GM11168 (cell line): Measurements from ENCODE around the gene KCNJ12.
"Not testable (repeated sequence)": the region's sequence is repeated elsewhere in the genome, so short reads cannot be mapped to it uniquely, and the experiment has no call there.

Experiments
- in situ Hi-C: fragments of 300-500 bp; cut with MboI; formaldehyde crosslinking; loops from one replicate; pipeline ENCODE4 v1.12.0; 2022; ENCODE audit warnings: low sequenced_read_pairs; ENCODE audit not compliant: unreplicated experiment

KCNJ12 gene

DNA sequence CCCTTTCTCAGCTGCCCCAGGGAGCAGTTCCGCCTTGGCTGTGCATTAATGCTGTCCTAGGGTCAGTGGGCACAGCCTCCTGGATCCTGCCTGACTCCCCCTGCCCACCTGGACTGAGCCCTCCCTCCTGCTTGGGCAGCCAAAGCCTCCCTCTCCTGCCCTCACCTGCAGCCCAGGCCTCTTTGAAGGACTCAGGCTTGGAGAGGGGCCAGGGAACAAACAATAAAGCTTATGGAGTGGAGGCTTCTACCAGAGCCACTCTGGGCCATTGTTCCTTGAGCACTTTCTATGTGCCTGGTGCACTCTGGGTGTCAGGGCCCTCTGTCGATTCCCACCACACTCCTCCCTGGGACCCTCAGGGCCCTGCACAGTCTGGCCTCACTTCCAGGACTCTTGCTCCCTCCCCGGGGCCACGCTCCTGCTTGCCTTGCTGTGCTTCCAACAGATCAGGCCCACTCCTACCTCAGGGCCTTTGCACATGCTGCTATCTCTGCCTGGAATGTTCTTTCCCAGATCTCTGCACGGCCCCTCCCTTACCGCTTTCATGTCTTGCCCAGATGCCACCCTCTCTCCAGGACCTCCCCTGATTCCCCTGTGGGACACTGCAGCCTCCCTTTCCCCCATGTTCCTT is 5.0 kb downstream of the KCNJ12 start:
- in situ Hi-C loops, result no loop called here

GRCh38 chr17:21382560-21383495 is 6.7 kb downstream of the KCNJ12 start:
- in situ Hi-C loops, result no loop called here

GRCh38 chr17:21385281-21385845 is 9.2 kb downstream of the KCNJ12 start:
- in situ Hi-C loops, result no loop called here

GRCh38 chr17:21387616-21388015 is 11.5 kb downstream of the KCNJ12 start:
- in situ Hi-C loops, result no loop called here

DNA sequence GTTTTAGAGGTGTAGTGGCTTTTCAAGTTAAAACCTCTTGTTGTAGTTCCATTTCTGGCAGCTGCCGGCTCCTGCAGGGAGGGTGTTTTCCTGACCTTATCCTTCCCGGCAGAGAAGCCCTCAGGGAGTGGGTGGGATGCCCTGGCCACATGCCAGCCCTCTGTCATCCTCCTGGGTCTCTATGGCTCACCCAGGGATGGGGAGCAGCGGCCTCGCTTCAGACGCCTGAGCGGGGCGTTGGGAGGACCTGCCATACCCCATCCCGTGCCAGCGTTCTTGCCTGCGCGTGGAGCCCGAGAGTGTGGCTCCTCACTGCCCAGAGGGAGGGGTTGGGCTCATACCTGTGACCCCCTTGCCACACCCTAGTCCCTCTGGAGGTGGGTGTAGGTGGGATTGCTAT is 11.9 kb downstream of the KCNJ12 start:
- in situ Hi-C loops, result no loop called here

DNA sequence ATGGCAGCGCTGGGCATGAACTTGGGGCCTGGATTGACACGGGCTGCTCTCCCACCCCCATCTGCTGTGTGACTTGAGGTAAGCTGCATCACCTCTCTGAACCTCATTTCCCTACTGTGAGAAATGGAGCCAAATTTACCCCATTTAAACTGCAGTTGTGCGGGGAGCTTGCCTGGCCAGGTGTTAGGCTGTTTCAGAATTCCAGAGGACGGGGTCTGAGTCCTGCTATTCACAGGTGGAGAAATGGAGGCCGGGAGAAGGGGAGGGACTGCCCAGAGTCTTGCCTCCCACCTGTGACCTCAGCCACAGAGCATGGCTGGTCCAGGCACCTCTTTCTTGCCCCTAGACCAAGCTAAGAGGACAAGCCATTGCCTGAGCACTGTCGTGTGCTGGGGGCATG is 12.8 kb downstream of the KCNJ12 start:
- in situ Hi-C loops, result no loop called here

DNA sequence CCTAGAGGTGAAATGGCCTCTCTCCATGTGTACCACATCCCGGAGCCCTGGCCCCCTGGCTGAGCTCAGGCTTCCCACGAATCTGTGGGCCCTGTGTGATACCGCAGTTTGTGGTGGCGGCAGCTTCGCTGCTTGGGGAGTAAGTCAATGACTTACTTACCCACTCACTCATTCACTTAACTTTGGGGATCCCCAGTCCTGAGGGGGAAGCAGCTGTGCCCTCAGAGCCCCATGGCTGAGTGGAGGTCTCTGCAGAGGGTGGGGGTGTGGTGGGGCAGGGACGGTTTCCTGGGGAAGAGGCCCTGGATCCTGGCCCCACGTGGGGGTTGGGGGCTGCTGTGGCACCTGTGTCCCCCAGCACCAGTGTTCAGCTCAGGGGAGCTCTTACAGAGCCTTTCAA is 13.2 kb downstream of the KCNJ12 start:
- in situ Hi-C loops, result no loop called here

DNA sequence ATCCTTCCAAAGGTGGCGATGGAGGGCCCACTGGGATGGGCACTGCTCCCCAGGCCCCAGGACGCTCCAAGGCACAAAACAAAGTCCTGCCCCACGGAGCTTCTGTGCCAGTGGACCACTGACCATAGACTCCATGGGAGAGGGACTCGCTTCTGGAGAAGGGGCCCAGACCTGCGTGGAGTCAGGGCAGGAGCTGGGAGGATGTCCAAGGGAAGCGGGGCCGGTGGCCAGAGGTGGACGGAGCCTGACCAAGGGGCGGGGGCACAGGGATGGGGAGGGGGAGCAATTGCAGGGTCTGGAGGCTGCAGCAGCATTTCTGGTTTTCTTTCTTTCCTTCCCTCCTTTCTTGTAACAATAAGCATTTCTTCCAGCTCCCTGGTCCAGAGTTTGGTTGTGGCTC is 14.1 kb downstream of the KCNJ12 start:
- in situ Hi-C loops, result no loop called here

DNA sequence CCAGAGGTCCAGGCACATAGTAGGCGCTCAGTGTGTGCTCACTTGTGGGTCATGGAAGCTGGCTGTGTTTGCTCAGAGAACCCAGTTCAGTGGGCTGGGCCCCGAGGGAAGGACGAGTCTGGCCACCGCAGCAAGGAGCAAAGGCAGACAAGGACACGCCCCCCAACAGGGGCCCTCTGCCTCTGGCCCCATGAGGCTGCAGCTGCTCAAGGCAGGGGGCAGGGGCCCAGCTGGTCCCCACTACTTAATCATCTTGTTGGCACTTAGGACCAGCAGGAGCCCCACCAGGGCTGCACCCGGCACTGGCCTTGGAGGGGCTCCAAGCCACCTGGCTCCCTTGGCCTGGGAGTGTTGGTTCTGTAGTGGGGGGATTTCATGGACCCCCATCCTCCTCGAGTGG is 16.1 kb downstream of the KCNJ12 start:
- in situ Hi-C loops, result no loop called here

- in situ Hi-C loops, result no loop called here
These were observed 18.1 kb downstream of the KCNJ12 start for GRCh38 chr17:21394265-21394664.

DNA sequence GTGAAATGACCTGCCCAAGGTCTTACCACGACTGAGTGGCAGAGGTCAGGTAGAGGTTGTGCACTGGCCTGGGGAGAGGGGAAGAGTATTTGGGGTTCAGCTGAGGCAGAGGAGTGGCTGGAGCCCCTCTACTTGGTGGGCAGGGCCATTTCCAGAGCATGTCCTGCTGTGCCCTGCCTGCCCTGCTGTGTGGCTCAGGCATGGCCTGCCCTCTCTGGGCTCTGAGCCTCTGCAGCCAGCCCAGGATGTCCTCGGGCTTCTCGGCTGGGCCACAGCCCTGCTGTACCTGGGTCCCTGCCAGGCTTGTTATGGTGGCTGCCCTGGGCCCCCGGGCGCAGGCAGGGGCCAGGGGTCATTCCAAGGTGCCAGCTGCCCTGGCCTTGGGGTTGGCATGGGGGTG is 19.6 kb downstream of the KCNJ12 start:
- in situ Hi-C loops, result no loop called here

DNA sequence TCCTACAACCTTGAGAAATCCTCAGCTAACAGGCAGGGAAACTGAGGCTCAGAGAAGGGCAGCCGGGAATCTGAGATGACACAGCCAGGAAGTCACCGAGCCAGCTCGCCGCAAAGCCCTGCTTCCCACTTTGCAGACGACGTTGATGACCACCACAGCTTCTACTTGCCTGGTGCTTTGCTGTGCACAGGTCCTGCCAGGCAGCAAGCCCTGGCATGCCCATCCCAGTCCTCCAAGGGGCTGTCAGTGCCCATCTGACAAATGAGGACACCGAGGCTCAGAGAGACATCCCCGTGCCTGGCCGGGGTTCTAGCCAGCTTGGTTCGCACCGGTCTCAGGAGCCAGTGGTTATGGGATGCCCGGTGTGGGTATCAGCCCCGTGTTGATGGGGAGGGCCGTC is 20.1 kb downstream of the KCNJ12 start:
- in situ Hi-C loops, result no loop called here

DNA sequence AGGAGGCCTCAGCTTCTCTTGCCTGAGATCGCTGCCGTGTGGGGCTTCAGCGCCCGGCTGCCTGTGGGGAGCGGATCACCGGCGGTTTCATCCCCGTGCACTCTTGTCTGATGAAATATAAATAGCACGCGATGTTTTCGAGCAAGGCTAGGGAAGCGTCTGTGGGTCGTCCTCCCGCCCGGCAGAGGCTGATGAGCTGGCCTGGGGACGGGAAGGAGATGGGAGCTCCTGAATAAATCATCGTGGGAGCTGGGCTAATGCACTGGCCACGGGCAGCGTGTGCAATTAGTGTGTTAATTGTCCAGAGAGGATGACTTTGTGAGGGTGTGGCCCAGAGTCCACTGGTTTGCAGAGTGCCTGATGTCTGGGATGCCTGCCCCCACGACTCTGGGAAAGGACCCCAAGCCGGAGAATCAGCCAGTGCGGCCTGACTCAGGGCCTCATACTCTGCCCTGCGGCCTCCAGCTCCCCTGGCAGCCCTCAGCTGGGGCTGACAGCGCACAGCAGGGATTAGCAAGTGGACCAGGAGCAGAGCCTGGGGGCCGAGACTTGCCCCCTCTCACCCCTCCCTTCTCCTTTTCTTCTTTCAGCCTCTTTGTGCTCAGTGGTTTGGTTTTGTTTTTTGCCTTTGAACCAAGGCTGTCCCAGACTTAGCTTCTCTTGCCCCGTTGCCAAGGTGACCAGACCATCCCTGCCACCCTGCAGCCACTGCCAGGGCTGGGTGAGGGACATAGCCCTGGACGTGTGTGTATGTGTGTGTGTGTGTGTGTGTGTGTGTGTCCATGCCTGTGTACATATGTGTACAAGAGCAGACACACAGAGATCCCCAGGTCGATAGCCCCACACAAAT is 21.4 kb downstream of the KCNJ12 start:
- in situ Hi-C loops, result no loop called here

GRCh38 chr17:21399474-21400186 is 23.5 kb downstream of the KCNJ12 start:
- in situ Hi-C loops, result no loop called here

GRCh38 chr17:21400187-21400569 is 24.0 kb downstream of the KCNJ12 start:
- in situ Hi-C loops, result not testable (repeated sequence)

DNA sequence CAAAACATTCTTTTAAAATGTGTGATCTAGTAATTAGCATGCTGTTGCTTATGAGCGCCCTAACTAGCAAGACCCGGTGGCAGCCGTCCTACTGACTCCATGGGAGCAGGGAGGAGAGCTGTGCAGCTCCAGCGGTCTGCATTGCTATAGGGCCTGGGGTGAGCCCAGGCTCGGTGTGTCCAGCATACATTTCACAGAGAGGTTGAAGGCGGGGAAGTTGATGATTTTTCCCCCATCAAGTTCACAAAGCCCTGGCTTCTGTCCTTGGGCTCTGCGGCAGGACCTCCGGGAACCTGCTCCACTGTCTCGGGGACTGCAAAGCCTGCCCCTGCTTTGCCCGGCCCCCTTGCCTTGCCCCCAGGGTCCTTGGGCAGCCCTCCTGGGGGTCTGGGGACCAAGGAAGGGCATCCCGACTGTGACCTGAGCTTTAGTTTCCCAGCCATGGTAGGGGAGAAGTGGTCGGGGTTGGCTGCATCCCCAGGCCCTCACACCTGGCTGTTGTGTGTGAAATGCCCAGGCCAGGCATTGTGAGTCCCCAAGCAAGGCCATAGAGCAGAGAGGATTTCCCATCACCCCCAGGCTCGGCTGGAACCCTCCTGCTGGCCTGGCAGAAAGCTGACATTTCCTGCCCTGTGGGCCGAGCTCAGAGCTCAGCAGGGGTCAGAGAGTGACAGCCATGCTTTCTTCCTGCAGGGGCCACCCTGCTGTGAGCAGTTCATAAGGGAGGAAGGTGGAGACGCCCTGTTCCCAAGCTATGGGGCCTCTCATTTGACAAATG is 24.8 kb downstream of the KCNJ12 start:
- in situ Hi-C loops, result no loop called here

DNA sequence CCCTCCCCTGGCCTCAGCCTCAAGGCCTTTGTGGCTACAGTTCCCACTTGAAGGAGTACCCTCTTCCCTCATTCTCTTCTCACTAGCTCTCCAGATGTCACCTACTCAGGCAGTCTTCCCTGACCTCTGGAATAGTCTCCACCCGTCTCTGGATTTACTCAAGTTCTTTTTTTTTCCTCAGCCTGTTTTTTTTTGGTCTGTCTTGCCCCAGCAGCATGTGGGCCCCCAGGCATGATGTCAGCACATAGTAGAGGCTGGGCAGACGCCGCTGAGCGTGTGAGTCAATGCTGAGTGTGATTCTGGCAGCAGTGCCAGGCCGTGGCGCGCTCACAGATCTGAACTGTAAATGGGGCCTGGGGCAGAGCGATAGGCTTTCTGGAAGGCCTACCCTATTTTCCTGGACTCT is 26.0 kb downstream of the KCNJ12 start:
- in situ Hi-C loops, result not testable (repeated sequence)

DNA sequence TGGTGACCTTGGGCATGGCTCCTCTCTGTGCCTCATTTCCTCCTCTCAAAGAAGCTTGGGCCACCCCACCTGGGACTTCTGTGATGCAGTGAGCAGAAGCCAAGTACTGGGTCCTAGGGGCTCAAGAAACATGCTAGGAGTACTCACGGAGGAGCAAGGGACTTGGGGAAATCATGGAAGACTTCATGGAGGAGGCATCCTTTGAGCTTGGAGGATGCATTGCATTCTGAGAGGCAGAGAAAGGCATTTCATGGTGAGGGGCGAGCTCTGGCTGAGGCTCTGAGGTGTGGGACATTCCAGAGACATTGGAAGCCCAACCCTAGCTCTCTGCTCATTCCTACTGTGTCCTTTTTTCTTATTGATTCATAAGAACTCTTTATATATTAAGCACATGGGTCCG is 26.8 kb downstream of the KCNJ12 start:
- in situ Hi-C loops, result not testable (repeated sequence)

- in situ Hi-C loops, result not testable (repeated sequence)
These were observed 27.9 kb downstream of the KCNJ12 start for GRCh38 chr17:21404106-21404505.
